ENCODE measurements around the gene MTMR12. TPM values are rescaled to one million over a fixed set of nuclear protein-coding genes. Genes with fewer than 3 reads are reported as not detected.

Gene MTMR12
- total and polyA plus RNA-seq, 10 of the 15 experiments (the other 5 are each of a cell fraction or from before 2014, with no cell fraction given), result 5.0 to 22.9 (median 16.3) TPM

DNA sequence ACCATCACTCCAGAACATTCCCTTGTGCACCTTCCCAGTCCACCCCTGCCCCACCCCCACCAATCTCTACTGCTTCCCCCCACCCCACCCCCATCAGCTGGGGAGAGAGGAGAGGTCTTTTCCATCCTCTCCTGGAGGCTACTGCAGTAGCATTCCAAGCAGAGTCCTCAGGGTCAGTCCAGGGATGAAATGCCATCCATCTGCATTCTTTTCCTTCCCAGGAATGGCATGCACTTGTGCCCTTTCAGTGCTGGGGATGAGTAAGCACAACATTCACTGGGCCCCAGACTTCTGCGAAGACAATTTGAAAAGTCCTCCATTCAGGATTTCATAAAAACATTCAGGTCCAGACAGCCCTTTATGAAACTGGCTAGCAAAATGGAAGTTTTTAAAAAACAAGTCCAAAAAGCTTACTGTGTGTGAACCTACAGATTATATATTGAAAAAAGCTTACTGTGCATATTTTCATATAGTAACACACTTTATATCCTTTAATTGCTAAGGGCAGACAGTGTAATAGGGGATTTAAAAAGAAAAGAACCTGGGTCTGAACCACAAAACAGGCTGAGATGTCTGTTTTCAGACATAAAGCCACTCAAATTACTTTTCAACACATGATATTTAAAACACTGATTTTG, 88.6 kb downstream of the MTMR12 start:
- Histone ChIP-seq H3K27me3 (replicated peaks in 1 of 2; ENCODE audit: control insufficient read depth in 2 of 2, insufficient read depth in 2 of 2, low read length in 1 of 2) (no peaks in the 10 kb centered on the region), H3K4me1 (ENCODE audit: control insufficient read depth, insufficient read depth, low read length) (no peaks in the 10 kb centered on the region), H2AFZ (ENCODE audit: control insufficient read depth, low read depth, low read length) (no peak overlapping the region), H3K9ac (ENCODE audit: control insufficient read depth, insufficient read depth, low read length) (no peak overlapping the region), H3K27ac (ENCODE audit: control insufficient read depth, insufficient read depth) (no peak overlapping the region), H3K79me2 (ENCODE audit: control insufficient read depth, insufficient read depth, low read length) (no peaks in the 10 kb centered on the region), H3K4me3 (no peak overlapping the region), H3K9me3 (replicated peaks; ENCODE audit: control insufficient read depth, insufficient read depth, low read length) (no peaks in the 10 kb centered on the region), H3K4me2 (ENCODE audit: control insufficient read depth, insufficient read depth) (no peak overlapping the region), H3K36me3 (ENCODE audit: control insufficient read depth in 2 of 2, insufficient read depth in 2 of 2, low read length in 1 of 2) (peaks cover 2 to 3% of the 10 kb centered on the region in 2 experiments; a peak in 3 of 4 replicates), H4K20me1 (ENCODE audit: control insufficient read depth, insufficient read depth) (no peaks in the 10 kb centered on the region)
- FAIRE-seq (no peak), DNase-seq (ENCODE audit: low read depth, low spot score) (no peak), ATAC-seq (no peak)
- no TSS peak for BruUV-seq (replicated peaks)
- ChIA-PET CTCF (interaction anchor here (1.2 to 1.4 kb wide), 2 partner anchors 13 to 105 kb away, joined by 3 to 5 read pairs; no protein-coding TSS in a partner anchor), RAD21 (ENCODE audit: unreplicated experiment) (no interaction called here), SMC1A (ENCODE audit: uncharacterized antibody, unreplicated experiment) (interaction anchor here (1.4 kb wide), 1 partner anchor 53 kb away, joined by 3 read pairs; no protein-coding TSS in a partner anchor), POLR2A (no interaction called here)
- TF ChIP-seq, protein P1, sequence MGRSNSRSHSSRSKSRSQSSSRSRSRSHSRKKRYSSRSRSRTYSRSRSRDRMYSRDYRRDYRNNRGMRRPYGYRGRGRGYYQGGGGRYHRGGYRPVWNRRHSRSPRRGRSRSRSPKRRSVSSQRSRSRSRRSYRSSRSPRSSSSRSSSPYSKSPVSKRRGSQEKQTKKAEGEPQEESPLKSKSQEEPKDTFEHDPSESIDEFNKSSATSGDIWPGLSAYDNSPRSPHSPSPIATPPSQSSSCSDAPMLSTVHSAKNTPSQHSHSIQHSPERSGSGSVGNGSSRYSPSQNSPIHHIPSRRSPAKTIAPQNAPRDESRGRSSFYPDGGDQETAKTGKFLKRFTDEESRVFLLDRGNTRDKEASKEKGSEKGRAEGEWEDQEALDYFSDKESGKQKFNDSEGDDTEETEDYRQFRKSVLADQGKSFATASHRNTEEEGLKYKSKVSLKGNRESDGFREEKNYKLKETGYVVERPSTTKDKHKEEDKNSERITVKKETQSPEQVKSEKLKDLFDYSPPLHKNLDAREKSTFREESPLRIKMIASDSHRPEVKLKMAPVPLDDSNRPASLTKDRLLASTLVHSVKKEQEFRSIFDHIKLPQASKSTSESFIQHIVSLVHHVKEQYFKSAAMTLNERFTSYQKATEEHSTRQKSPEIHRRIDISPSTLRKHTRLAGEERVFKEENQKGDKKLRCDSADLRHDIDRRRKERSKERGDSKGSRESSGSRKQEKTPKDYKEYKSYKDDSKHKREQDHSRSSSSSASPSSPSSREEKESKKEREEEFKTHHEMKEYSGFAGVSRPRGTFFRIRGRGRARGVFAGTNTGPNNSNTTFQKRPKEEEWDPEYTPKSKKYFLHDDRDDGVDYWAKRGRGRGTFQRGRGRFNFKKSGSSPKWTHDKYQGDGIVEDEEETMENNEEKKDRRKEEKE (IDR thresholded peaks at IDR 0.05), result no peak
- TF ChIP-seq MYB (IDR thresholded peaks at IDR 0.05; ENCODE audit: borderline replicate concordance, low read depth, low read length) (no peak), EGR1 (IDR thresholded peaks at IDR 0.05; ENCODE audit: borderline replicate concordance in 1 of 2, low read depth in 2 of 2, low read length in 2 of 2) (no peak), RELA (IDR thresholded peaks at IDR 0.05; ENCODE audit: borderline replicate concordance, partially characterized antibody) (no peak), BHLHE40 (IDR thresholded peaks at IDR 0.05; ENCODE audit: borderline replicate concordance in 1 of 2, low read depth in 2 of 2, low read length in 1 of 2) (no peak), HDAC6 (IDR thresholded peaks at IDR 0.05; ENCODE audit: unreplicated experiment) (no peak), ZBTB40 (IDR thresholded peaks at IDR 0.05; ENCODE audit: borderline replicate concordance) (no peak), USF1 (IDR thresholded peaks at IDR 0.05; ENCODE audit: borderline replicate concordance, extremely low read length, insufficient read depth, low read depth, low read length) (no peak), RBBP5 (conservative IDR thresholded peaks at IDR 0.05) (no peak)
- 96% methylated on average over 1 of the region's 1 CpG for WGBS (ENCODE audit: insufficient coverage, insufficient replicate concordance, low lambda C conversion rate, missing lambda C conversion rate)
- in situ Hi-C loops (cut with MboI), result no loop called here
- intact Hi-C loops (cut with micrococcal nuclease; ENCODE audit: unreplicated experiment), result no loop called here
